ENCODE results near the gene CAPN13.

CAPN13 gene

DNA sequence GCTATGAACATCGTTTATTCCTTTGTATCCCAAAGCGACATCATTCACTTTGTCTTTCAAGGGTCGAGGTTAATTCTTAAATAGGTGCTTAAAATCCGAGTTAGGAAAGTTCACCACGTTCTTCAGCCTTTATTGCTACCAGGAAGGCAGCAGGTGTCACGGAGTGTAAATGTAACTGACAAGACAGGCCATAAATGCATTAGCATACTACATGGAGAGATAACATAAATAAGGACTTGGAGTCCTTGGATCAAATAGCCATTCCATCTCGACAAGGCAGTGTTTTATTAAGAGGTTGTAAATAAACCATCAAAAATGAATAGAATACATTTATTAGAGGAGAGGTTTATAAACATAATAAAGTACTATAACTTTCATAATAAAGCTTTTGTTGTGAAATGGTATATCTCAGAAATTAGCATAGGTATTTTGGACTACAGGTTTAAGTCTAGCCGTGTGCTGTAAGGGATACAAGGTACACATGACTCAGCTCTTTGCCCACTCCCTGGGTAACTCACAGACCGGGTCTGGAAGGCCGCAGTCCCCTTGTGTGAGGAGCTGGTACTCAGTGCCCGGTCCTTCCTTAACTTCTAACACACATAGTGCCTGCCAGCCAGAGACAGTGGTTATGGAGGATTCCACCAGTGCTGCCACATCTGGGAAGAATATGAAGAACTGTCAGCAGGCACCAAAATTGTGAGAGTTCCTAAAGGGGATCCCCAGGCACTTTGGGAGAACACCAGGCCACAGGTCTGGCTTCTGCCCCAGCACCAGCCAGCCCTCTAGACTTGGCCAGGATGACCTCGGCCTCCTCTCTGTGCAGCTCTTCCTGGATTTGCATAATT lies 29.4 kb downstream of the CAPN13 start:
- H3K9me3 Mint-ChIP-seq: no peaks in the 10 kb centered on the region
- peak; percentile 1 for DNase-seq (ENCODE audit: low spot score)
- no peaks in the 10 kb centered on the region for H3K36me3 Mint-ChIP-seq (ENCODE audit: low read depth)
- no peak overlapping the region for H3K4me3 Mint-ChIP-seq
- H3K4me1 Mint-ChIP-seq (ENCODE audit: low read depth): no peaks in the 10 kb centered on the region
- peaks cover 18% of the 10 kb centered on the region for H3K27me3 Mint-ChIP-seq (ENCODE audit: low read depth)
- H3K27ac Mint-ChIP-seq: no peak overlapping the region

DNA sequence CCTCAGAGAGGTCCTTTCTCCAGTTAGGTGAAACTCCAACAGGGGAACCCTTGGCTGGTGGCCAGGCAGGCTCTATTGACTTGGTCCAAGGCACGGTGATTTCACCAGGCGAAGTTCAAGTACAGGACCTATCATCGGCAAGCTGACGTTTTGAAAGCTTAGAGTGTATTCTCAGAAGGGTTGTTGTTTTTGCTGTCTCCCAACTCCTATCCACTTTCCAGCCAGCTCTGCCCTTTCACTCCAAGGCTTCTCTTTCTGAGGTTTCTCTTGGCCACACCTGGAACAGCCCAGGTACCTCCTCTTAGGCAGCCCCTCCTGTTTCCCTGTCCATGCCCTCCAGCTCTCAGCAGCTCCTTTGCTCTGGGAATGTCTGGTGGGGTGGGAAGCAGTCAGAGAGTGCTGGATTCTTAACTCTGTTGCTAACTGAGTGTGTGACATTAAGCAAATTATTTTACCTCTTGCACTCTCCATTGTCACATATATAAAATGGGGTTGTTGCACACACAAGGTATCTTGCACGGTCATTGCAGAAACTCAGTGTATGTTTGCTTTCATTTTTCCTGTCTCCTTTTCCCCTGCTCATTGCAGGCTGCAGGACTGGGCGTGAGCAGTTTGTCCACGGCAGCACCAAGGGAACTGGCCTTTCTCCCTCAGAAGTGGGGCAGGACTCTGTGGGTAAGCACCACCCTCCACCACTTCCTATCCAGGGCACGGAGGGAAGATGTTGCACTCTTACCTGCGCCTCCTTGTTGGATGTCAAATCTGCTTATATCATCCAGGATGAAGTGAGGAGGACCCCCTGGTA lies 30.2 kb downstream of the CAPN13 start:
- H3K27ac Mint-ChIP-seq: no peak overlapping the region
- no peak overlapping the region for H3K4me3 Mint-ChIP-seq
- DNase-seq (ENCODE audit: low spot score): peak; percentile 1
- H3K36me3 Mint-ChIP-seq (ENCODE audit: low read depth): no peaks in the 10 kb centered on the region
- H3K27me3 Mint-ChIP-seq (ENCODE audit: low read depth): peaks cover 18% of the 10 kb centered on the region
- no peaks in the 10 kb centered on the region for H3K9me3 Mint-ChIP-seq
- H3K4me1 Mint-ChIP-seq (ENCODE audit: low read depth): no peaks in the 10 kb centered on the region

DNA sequence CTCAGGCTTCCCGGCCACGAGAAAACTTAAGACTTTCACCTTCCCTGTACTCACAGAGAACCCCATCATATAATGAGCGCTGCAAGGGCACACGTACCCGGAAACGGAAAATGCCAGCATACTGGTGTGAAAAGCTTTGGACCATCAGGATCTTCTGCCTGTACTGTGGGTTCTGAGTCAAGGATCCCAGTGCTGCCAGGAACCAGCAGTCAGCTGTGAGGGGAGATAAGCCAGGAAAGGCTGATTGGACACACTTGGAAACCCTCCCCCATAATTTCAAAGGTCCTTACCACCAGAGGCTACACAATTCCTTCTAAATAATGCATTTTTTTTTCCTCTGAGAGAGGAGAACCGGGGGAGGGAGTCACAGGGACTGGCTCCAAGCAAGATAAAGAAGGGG lies 31.4 kb downstream of the CAPN13 start:
- no peaks in the 10 kb centered on the region for H3K4me1 Mint-ChIP-seq (ENCODE audit: low read depth)
- no peaks in the 10 kb centered on the region for H3K9me3 Mint-ChIP-seq
- DNase-seq (ENCODE audit: low spot score): no peak
- no peak overlapping the region for H3K4me3 Mint-ChIP-seq
- no peak overlapping the region for H3K27ac Mint-ChIP-seq
- no peaks in the 10 kb centered on the region for H3K36me3 Mint-ChIP-seq (ENCODE audit: low read depth)
- H3K27me3 Mint-ChIP-seq (ENCODE audit: low read depth): peaks cover 18% of the 10 kb centered on the region

DNA sequence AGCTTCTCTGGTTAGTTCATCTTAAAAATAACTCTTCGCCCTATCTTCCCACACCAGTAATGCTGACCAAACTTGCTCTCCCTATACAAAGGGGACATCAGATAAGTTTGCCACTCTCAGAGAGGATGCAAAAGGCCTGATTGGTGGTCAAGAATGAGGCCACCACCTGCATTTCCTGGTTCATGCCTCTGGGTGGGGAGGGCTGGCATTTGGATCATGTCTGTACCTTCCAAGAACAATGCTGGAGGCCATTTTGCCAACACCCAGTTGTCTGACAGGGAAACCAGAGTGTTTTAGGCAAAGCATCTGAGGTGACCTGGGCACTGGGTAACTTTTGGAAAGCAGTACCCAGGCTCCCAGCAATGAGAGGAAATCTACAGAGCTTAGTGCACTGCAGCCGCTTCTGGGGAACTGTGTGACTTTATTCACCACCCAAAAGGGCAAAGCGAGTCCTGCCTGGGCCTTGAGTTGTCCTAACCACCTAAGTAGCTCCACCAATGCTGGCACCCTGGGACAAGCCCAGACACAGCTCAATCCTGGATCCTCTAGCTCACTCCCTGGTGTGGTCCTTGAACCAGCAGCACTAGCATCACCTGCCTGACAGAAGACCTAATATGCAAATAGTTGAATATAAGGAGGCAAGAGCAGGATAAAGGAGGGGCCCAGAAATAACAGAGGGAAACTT lies 35.1 kb downstream of the CAPN13 start:
- Mint-ChIP-seq H3K36me3 (ENCODE audit: low read depth) (no peaks in the 10 kb centered on the region), H3K4me1 (ENCODE audit: low read depth) (no peaks in the 10 kb centered on the region), H3K27ac (no peak overlapping the region)

DNA sequence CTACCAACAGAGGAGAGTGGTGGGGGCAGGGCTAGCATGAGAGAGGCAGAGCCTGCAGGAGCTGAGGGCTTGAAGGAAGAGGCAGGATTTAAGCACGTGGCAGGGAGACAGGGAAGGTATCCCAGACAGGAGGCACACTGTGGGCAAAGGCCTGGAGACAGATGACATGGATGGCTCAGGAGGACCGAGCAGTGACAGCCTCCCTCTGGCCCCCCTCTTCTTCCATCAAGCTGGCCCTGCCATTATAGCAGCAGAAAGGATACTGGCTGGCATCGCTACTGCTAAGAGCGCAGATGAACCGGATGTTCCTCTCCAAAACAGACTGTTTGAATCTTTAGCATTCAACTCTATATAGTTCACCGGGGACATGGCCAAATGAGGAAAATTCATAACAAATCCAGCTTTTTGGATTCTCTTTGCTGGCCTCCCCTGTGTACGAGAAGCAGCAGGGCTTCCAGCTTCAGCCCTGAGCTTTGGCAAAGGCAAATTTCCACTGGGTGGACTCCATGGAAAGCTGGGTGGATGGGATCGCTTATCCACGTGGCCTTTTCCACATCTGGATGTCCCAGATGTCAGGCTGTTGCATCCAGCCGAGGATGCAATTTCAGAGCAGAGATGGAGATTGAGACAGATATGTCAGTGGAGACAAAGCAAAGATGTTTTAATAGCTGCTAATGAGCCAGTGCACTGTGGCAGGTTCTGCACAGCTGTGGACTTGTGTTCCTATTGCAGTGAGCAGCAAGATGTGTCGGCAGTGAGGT lies 36.2 kb downstream of the CAPN13 start:
- no peak for DNase-seq (ENCODE audit: low spot score)
- no peak overlapping the region for H3K27ac Mint-ChIP-seq
- H3K27me3 Mint-ChIP-seq (ENCODE audit: low read depth): peaks cover 15% of the 10 kb centered on the region
- H3K36me3 Mint-ChIP-seq (ENCODE audit: low read depth): no peaks in the 10 kb centered on the region
- H3K4me3 Mint-ChIP-seq: no peak overlapping the region
- H3K9me3 Mint-ChIP-seq: no peaks in the 10 kb centered on the region
- H3K4me1 Mint-ChIP-seq (ENCODE audit: low read depth): no peaks in the 10 kb centered on the region

More for the DNA sequence above, 35.1 kb downstream of the CAPN13 start:
- H3K9me3 Mint-ChIP-seq: no peaks in the 10 kb centered on the region
- DNase-seq (ENCODE audit: low spot score): peak; percentile 1
- H3K27me3 Mint-ChIP-seq (ENCODE audit: low read depth): peaks cover 15% of the 10 kb centered on the region
- no peak overlapping the region for H3K4me3 Mint-ChIP-seq

DNA sequence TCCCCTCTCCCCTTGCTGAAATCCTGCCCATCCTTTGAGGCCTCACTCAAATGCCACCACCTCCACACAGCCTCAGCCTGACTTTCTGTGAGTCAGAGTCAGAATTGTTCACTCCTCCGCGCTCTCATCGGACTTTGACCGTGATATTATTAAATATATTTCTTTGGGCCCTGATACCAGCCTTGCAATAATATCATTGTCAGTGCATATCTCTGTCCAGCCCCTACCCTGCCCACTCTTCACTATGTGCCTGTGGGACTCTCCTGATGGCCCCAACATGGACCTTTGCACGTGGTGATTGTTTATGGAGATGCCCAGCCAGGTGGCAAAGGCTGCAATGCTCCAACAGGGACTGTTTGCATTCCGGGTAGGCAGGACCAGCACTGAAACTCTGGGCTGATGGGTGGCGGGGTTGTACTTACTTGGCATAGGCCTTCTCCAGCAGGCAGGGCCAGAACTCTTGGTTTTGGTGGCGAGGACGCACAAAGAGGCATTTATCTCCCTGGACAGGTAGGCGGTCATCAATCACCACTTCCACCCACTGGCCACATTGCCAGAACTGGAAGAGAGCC lies 37.3 kb downstream of the CAPN13 start:
- Mint-ChIP-seq H3K27ac (no peak overlapping the region), H3K36me3 (ENCODE audit: low read depth) (no peaks in the 10 kb centered on the region), H3K4me3 (no peak overlapping the region), H3K9me3 (no peaks in the 10 kb centered on the region), H3K27me3 (ENCODE audit: low read depth) (peaks cover 12% of the 10 kb centered on the region), H3K4me1 (ENCODE audit: low read depth) (no peaks in the 10 kb centered on the region)
- DNase-seq (ENCODE audit: low spot score): no peak

DNA sequence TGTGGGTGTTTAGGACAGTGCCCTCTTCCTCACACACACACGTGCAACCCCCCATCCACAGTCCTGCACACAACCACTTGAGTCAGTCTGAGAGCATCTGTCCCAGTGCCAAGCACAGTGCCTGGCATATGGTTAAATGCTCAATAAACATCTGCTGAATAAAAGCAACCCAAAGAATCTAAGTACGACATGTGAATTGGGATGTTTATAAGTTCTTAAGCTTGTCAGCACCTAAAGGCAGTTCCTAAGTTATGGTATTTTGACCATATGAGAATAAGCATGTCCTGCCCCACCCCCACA lies 37.8 kb downstream of the CAPN13 start:
- no peaks in the 10 kb centered on the region for H3K9me3 Mint-ChIP-seq
- H3K27ac Mint-ChIP-seq: no peak overlapping the region
- no peak for DNase-seq (ENCODE audit: low spot score)
- no peaks in the 10 kb centered on the region for H3K4me1 Mint-ChIP-seq (ENCODE audit: low read depth)
- no peaks in the 10 kb centered on the region for H3K36me3 Mint-ChIP-seq (ENCODE audit: low read depth)
- peaks cover 8% of the 10 kb centered on the region for H3K27me3 Mint-ChIP-seq (ENCODE audit: low read depth)
- no peak overlapping the region for H3K4me3 Mint-ChIP-seq

DNA sequence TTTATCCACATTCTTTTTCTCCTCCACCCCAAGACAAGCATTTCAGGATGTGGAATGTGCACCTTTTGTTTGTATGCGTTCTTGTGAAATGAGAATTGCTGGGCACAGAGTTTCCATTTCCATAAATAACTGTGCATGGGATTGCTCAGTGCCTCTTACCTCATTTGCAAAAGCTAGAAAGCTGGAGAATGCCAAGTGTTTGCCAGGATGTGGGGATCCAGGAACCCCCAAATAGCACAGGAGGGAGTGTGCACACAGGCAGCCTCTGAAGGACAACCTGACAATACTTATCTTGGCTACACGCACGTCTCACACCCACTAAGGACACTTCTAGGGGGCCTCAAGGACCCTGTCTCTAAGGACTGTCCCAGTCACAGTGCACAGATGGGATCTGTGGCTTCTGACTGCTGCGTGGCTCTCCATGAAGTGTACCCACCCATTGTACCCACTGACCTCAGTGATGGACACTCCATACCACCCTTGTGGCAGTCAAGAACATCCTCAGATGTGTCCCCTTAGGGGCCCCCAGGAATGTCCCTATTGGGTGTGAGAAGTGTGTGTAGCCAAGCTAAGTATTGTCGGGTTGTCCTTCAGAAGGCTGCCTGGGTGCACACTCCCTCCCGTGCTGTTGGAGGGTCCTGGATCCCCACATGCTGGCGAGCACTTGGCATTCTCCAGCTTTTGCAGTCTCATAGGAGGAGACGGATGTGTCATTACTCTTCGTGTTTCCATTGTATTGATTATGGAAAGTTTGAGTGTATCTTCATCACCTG lies 38.4 kb downstream of the CAPN13 start:
- H3K4me1 Mint-ChIP-seq (ENCODE audit: low read depth): no peaks in the 10 kb centered on the region
- DNase-seq (ENCODE audit: low spot score): no peak
- H3K27me3 Mint-ChIP-seq (ENCODE audit: low read depth): peaks cover 4% of the 10 kb centered on the region
- no peaks in the 10 kb centered on the region for H3K36me3 Mint-ChIP-seq (ENCODE audit: low read depth)
- no peaks in the 10 kb centered on the region for H3K9me3 Mint-ChIP-seq
- no peak overlapping the region for H3K4me3 Mint-ChIP-seq
- no peak overlapping the region for H3K27ac Mint-ChIP-seq

DNA sequence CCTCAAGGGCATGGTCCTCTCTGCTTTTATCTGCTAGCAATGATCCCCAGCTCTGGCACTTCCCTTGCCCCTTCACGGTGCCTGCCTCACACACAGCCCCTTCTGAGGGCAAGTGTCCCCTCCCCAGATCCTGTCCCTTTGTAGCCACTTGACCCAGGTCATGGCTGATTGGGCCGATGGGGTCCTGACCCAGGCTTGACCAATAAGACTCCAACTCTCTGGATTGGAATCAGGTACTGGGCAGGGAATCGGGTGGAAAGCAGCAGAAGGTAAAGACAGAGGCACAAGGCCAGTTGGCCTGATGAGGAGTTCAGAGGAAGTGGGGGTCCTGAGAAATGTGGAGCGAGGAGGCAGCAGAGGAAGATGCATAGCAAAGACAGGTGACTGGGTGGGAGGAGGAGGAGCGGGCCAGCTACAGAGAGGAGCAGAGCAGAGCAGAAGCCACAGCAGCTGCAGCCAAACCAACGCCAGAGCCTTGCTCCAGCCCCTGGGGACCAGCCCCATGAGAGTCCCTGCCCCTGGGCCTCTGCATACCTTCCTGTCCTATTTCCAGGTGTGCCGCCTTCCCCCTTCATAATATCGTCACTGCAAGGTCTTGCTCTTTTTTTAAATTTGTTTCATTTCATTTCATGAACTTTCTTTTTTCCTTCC lies 39.1 kb downstream of the CAPN13 start:
- Mint-ChIP-seq H3K27me3 (ENCODE audit: low read depth) (no peaks in the 10 kb centered on the region), H3K4me3 (no peak overlapping the region), H3K36me3 (ENCODE audit: low read depth) (no peaks in the 10 kb centered on the region), H3K4me1 (ENCODE audit: low read depth) (no peaks in the 10 kb centered on the region), H3K27ac (no peak overlapping the region), H3K9me3 (no peaks in the 10 kb centered on the region)
- no peak for DNase-seq (ENCODE audit: low spot score)

DNA sequence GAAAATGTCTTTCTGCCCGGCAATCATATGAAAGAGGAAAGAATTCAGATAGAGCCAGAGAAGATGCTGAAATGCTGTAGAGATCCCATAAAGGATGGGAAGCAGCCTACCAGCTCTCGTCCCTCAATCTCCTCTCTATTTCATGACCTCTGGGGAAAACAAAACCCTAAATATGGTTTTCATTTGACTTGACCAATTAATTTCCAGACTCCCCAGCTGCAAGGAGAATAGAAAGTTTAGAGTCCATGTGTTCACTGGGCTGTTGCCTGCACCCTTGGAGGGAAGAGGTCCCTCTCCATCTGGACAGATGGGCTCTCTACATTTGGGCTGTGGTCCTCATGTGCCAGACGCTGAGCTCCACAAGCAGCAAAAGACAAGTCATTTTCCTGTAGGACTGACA lies 40.6 kb downstream of the CAPN13 start:
- no peak overlapping the region for H3K4me3 Mint-ChIP-seq
- H3K4me1 Mint-ChIP-seq (ENCODE audit: low read depth): no peaks in the 10 kb centered on the region
- no peaks in the 10 kb centered on the region for H3K27me3 Mint-ChIP-seq (ENCODE audit: low read depth)
- H3K36me3 Mint-ChIP-seq (ENCODE audit: low read depth): no peaks in the 10 kb centered on the region
- H3K27ac Mint-ChIP-seq: no peak overlapping the region
- H3K9me3 Mint-ChIP-seq: no peaks in the 10 kb centered on the region
- DNase-seq (ENCODE audit: low spot score): no peak

DNA sequence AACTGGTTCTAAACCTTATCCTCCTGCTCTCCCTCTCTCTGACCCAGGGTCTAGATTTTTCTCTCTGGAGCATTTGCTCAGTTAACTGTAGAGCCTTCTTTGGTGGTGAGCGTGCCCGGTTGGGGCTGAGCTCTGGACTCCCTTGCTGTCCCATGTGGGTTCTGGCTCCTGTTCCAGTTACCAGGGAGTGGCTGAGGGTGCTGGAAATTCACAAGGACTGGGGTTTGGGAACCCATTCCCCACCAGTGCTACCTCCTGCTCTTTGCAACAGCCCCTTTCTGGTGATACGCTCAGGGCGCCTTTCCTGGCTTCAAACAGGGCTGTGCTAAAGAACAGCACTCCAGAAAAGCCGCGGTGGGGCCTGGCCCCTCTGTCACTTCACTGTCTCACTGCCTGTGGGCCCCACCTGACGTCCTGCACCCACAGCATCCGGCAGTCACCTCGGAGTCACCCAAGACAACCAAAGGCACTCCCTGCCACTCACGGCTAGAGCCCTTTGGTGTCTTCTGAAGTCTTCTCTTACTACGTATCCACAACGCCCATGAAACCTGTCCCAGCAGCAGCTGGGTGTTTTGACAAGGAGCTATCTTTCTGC lies 41.3 kb downstream of the CAPN13 start:
- H3K4me3 Mint-ChIP-seq: no peak overlapping the region
- no peaks in the 10 kb centered on the region for H3K36me3 Mint-ChIP-seq (ENCODE audit: low read depth)
- no peaks in the 10 kb centered on the region for H3K9me3 Mint-ChIP-seq
- no peaks in the 10 kb centered on the region for H3K27me3 Mint-ChIP-seq (ENCODE audit: low read depth)
- H3K4me1 Mint-ChIP-seq (ENCODE audit: low read depth): no peaks in the 10 kb centered on the region
- DNase-seq (ENCODE audit: low spot score): no peak
- no peak overlapping the region for H3K27ac Mint-ChIP-seq

DNA sequence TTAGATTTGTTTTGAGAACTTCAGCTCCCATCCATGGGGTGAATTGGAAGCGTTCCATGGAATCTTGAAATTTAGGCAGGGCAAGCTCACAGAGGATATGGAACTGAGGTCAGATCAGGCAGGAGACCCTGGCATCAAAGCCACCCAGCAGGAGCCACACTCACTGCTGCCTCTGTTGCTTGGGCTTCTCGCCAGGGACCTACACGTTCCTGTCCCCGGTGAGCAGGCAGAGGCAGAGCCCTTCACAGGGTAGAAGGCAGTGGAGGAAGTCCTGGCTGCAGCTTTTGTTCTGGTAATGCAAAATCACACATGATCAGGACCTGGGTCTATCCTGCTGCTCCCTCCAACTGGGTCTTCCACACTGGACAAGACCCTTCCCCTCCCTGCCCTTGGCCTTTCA lies 42.1 kb downstream of the CAPN13 start:
- no peaks in the 10 kb centered on the region for H3K4me1 Mint-ChIP-seq (ENCODE audit: low read depth)
- H3K27me3 Mint-ChIP-seq (ENCODE audit: low read depth): no peaks in the 10 kb centered on the region
- H3K27ac Mint-ChIP-seq: no peak overlapping the region
- H3K4me3 Mint-ChIP-seq: no peak overlapping the region
- DNase-seq (ENCODE audit: low spot score): no peak
- H3K9me3 Mint-ChIP-seq: no peaks in the 10 kb centered on the region
- no peaks in the 10 kb centered on the region for H3K36me3 Mint-ChIP-seq (ENCODE audit: low read depth)

Data from T-helper 2 cell treated with Interferon-gamma antibody and Interleukin-4, amounts not matched to agents 5 μg/mL and 100 μg/mL, for 36 hours (primary cell).